Astrocyte (in vitro differentiated cells and primary cell): ENCODE results near the gene RANBP10. TPM values are rescaled to one million over a fixed set of nuclear protein-coding genes. Genes with fewer than 3 reads are reported as not detected.

Experiments used
- DNase-seq: peaks from one replicate; pipeline ENCODE4 v3.0.0-alpha.2; 2010; ENCODE audit warnings: low read depth
- FAIRE-seq: peaks from 2 replicates; lab custom pipeline; 2011; peaks lifted over from hg19 to GRCh38; lab: Jason Lieb, UNC
- H2AFZ ChIP-seq: 2 replicates; pipeline ENCODE4 v1.6.0; 2012; ENCODE audit warnings: low read depth, low read length, inconsistent platforms
- H3K27ac ChIP-seq: 2 replicates; pipeline ENCODE4 v1.5.1; 2011; ENCODE audit warnings: low read depth, low read length, inconsistent platforms
- H3K27me3 ChIP-seq: 2 replicates; pipeline ENCODE4 v1.6.0; 2011; ENCODE audit warnings: low read length, inconsistent platforms; ENCODE audit not compliant: insufficient read depth
- H3K36me3 ChIP-seq: 2 replicates; pipeline ENCODE4 v1.5.1; 2011; ENCODE audit warnings: low read length, inconsistent platforms; ENCODE audit not compliant: insufficient read depth
- H3K4me1 ChIP-seq: 2 replicates; pipeline ENCODE4 v1.5.1; 2011; ENCODE audit warnings: low read length, inconsistent platforms; ENCODE audit not compliant: insufficient read depth
- H3K4me2 ChIP-seq: 2 replicates; pipeline ENCODE4 v1.6.0; 2012; ENCODE audit warnings: low read length, inconsistent platforms
- H3K4me3 ChIP-seq: 2 replicates; pipeline ENCODE4 v1.5.1; 2011; ENCODE audit warnings: low read depth, mild to moderate bottlenecking, low read length, inconsistent platforms; ENCODE audit not compliant: insufficient read depth
- H3K79me2 ChIP-seq: 2 replicates; pipeline ENCODE4 v1.6.0; 2012; ENCODE audit warnings: mild to moderate bottlenecking, low read length, inconsistent platforms; ENCODE audit not compliant: insufficient read depth
- H3K9ac ChIP-seq: 2 replicates; pipeline ENCODE4 v1.6.0; 2012; ENCODE audit warnings: mild to moderate bottlenecking, low read length, inconsistent platforms
- H3K9me3 ChIP-seq: 2 replicates; pipeline ENCODE4 v1.5.1; 2012; ENCODE audit warnings: low read depth, mild to moderate bottlenecking, low read length, inconsistent platforms; ENCODE audit not compliant: insufficient read depth
- H4K20me1 ChIP-seq: 2 replicates; pipeline ENCODE4 v1.6.0; 2012; ENCODE audit warnings: low read length, inconsistent platforms; ENCODE audit not compliant: insufficient read depth
- H3K27ac Mint-ChIP-seq: one replicate; pipeline ENCODE4 v1.8.0; 2021; ENCODE audit warnings: mild to moderate bottlenecking, mixed read lengths; ENCODE audit not compliant: unreplicated experiment
- H3K27me3 Mint-ChIP-seq: one replicate; pipeline ENCODE4 v1.8.0; 2021; ENCODE audit warnings: low read depth, mixed read lengths; ENCODE audit not compliant: unreplicated experiment
- H3K36me3 Mint-ChIP-seq: one replicate; pipeline ENCODE4 v1.8.0; 2021; ENCODE audit warnings: low read depth, mixed read lengths; ENCODE audit not compliant: unreplicated experiment
- H3K4me1 Mint-ChIP-seq: one replicate; pipeline ENCODE4 v1.8.0; 2021; ENCODE audit warnings: low read depth, mixed read lengths; ENCODE audit not compliant: unreplicated experiment
- H3K4me3 Mint-ChIP-seq: one replicate; pipeline ENCODE4 v1.8.0; 2021; ENCODE audit warnings: mild to moderate bottlenecking, moderate library complexity, mixed read lengths; ENCODE audit not compliant: unreplicated experiment
- H3K9me3 Mint-ChIP-seq: one replicate; pipeline ENCODE4 v1.8.0; 2021; ENCODE audit warnings: mild to moderate bottlenecking, mixed read lengths; ENCODE audit not compliant: unreplicated experiment
- EZH2 ChIP-seq: IDR thresholded peaks from 2 replicates; pipeline ENCODE4 v1.6.1; 2012; ENCODE audit warnings: mild to moderate bottlenecking, low read length, inconsistent platforms; ENCODE audit not compliant: insufficient read depth
- total RNA-seq: library from RNA; stranded (reverse); gene quantifications from 2 replicates; pipeline ENCODE4 v1.2.1, GENCODE V29; 2021
- TF ChIP-seq, protein P1 (sequence below): IDR thresholded peaks from 2 replicates; pipeline ENCODE4 v1.5.1; 2011; ENCODE audit warnings: low read depth, mild to moderate bottlenecking, inconsistent platforms, low read length, moderate library complexity; ENCODE audit not compliant: insufficient read depth

RANBP10 gene
- total RNA-seq, 1 donor from 2014 or later: 14.2 TPM

DNA sequence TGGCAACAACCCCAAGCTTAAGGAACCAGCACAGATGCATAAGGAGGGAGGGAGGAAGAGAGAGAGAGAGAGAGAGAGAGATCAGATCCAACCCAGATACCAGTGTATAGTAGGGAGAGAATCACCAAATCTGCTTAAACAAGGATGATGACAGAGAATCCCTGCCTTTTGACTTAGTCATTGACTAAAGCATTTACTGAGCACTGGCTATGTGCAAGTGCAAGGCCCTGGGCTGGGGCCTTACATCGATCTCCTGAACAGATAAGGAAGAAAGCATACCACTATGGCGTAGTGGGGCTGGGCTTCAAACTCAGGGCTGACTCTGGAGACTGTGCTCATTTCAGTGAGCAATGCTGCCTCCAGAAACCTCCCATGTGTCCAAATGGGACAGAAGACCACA, 16.2 kb upstream of the RANBP10 start:
- H3K4me3 ChIP-seq: no peak overlapping the region
- H3K4me2 ChIP-seq: no peak overlapping the region
- no peaks in the 10 kb centered on the region for H3K36me3 ChIP-seq
- no peak overlapping the region for H2AFZ ChIP-seq
- H3K27ac ChIP-seq: no peak overlapping the region
- Mint-ChIP-seq H3K27ac (no peak overlapping the region), H3K27me3 (no peaks in the 10 kb centered on the region), H3K4me3 (no peak overlapping the region), H3K36me3 (peaks cover 12% of the 10 kb centered on the region), H3K4me1 (peaks cover 6% of the 10 kb centered on the region), H3K9me3 (peaks cover 2% of the 10 kb centered on the region)
- no peaks in the 10 kb centered on the region for H3K9me3 ChIP-seq
- no peak overlapping the region for H3K9ac ChIP-seq
- H3K4me1 ChIP-seq: no peaks in the 10 kb centered on the region
- TF ChIP-seq EZH2: no peak
- TF ChIP-seq, protein P1, sequence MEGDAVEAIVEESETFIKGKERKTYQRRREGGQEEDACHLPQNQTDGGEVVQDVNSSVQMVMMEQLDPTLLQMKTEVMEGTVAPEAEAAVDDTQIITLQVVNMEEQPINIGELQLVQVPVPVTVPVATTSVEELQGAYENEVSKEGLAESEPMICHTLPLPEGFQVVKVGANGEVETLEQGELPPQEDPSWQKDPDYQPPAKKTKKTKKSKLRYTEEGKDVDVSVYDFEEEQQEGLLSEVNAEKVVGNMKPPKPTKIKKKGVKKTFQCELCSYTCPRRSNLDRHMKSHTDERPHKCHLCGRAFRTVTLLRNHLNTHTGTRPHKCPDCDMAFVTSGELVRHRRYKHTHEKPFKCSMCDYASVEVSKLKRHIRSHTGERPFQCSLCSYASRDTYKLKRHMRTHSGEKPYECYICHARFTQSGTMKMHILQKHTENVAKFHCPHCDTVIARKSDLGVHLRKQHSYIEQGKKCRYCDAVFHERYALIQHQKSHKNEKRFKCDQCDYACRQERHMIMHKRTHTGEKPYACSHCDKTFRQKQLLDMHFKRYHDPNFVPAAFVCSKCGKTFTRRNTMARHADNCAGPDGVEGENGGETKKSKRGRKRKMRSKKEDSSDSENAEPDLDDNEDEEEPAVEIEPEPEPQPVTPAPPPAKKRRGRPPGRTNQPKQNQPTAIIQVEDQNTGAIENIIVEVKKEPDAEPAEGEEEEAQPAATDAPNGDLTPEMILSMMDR: no peak
- H4K20me1 ChIP-seq: peaks cover 5% of the 10 kb centered on the region
- FAIRE-seq (no peak), DNase-seq (no peak)
- H3K27me3 ChIP-seq: no peaks in the 10 kb centered on the region
- no peaks in the 10 kb centered on the region for H3K79me2 ChIP-seq

DNA sequence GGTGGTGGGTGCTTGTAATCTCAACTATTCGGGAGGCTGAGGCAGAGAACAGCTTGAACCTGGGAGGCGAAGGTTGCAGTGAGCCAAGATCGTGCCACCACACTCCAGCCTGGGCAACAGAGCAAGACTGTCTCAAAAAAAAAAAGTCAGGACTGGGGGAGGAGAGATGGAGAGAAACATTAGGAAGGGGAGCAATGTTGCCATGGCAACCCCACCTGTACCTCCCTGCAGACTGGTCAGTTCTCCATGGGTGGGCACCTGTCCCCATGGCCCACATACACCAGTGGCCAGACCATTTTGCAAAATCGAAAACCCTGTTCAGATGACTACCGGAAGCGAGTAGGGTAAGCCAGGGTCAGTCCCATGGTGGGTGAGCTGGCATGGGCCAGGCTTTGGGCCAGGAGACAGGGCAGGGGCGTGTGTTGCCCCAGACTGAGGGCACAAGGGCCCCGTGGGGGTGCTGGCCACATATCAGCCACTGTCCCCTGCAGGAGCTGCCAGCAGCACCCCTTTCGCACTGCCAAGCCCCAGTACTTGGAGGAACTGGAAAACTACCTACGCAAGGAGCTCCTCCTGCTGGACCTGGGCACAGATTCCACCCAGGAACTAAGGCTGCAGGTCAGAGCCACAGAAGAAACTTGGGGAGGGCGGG, 14.4 kb upstream of the RANBP10 start:
- no peak for FAIRE-seq
- H3K36me3 Mint-ChIP-seq: peaks cover 8% of the 10 kb centered on the region
- TF ChIP-seq EZH2: no peak
- TF ChIP-seq, protein P1: no peak

DNA sequence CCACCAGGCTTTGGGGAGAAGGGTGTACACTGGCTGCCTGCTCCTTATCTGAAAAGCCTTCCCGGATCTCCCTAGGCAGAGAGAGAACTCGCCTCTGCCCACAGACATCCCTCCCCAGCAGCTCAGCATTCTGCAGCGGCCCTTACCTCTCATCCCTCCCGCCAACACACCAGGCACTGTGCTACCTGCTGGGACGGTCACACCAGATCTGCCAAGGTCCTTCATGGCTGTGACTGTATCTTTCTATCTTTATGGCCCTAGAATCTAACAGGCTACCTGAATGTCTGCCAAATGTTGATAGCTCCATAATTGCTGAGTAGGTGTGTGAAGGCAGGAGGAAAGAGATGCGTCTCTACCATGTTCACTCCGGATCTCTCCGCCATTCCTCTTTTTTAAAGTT, 8.2 kb upstream of the RANBP10 start:
- no peak overlapping the region for H3K27ac Mint-ChIP-seq

More for the DNA sequence above, 14.4 kb upstream of the RANBP10 start:
- Histone ChIP-seq H3K27ac (no peak overlapping the region), H3K4me2 (no peak overlapping the region), H3K9ac (no peak overlapping the region), H3K79me2 (no peaks in the 10 kb centered on the region), H3K4me3 (no peak overlapping the region), H4K20me1 (peaks cover 5% of the 10 kb centered on the region), H3K27me3 (no peaks in the 10 kb centered on the region), H3K36me3 (no peaks in the 10 kb centered on the region), H3K4me1 (no peaks in the 10 kb centered on the region), H2AFZ (no peak overlapping the region), H3K9me3 (no peaks in the 10 kb centered on the region)
- Mint-ChIP-seq H3K4me3 (no peak overlapping the region), H3K9me3 (peaks cover 2% of the 10 kb centered on the region), H3K4me1 (peaks cover 6% of the 10 kb centered on the region), H3K27ac (peak overlapping the region; percentile 47), H3K27me3 (no peaks in the 10 kb centered on the region)
- no peak for DNase-seq

More for the DNA sequence above, 8.2 kb upstream of the RANBP10 start:
- Histone ChIP-seq H3K4me2 (no peak overlapping the region), H2AFZ (no peak overlapping the region), H3K27ac (no peak overlapping the region), H4K20me1 (no peaks in the 10 kb centered on the region), H3K4me1 (no peaks in the 10 kb centered on the region), H3K9ac (no peak overlapping the region), H3K36me3 (no peaks in the 10 kb centered on the region), H3K9me3 (no peaks in the 10 kb centered on the region), H3K4me3 (no peak overlapping the region), H3K79me2 (no peaks in the 10 kb centered on the region), H3K27me3 (no peaks in the 10 kb centered on the region)
- Mint-ChIP-seq H3K4me3 (no peak overlapping the region), H3K27me3 (no peaks in the 10 kb centered on the region), H3K4me1 (no peaks in the 10 kb centered on the region), H3K36me3 (no peaks in the 10 kb centered on the region), H3K9me3 (no peaks in the 10 kb centered on the region)
- TF ChIP-seq, protein P1: no peak
- no peak for TF ChIP-seq EZH2
- no peak for FAIRE-seq
- no peak for DNase-seq
